Esophagus muscularis mucosa (tissue), 4 donors: Measurements from ENCODE around the gene HS3ST4. TPM values are rescaled to one million over a fixed set of nuclear protein-coding genes. Genes with fewer than 3 reads are reported as not detected.
A peak's percentile ranks its signal among the peaks of the same experiment; 100 is the strongest.
"Not testable (repeated sequence)": the region's sequence is repeated elsewhere in the genome, so short reads cannot be mapped to it uniquely, and the experiment has no call there.

Experiments used
- DNase-seq: peaks from one replicate; pipeline ENCODE4 v3.0.0-alpha.2; 2017; ENCODE audit errors: extremely low spot score
- H3K27ac ChIP-seq, 4 donors: fragments of 200-600 bp; sonication (generic); replicated peaks in 1 of 4; 1 replicate in 3 of 4; 2 replicates in 1 of 4; pipeline ENCODE4 v1.5.1; 2016 to 2019; ENCODE audit warnings: mild to moderate bottlenecking in 1 of 4
- H3K27me3 ChIP-seq, 4 donors: fragments of 200-600 bp; sonication (generic); one replicate each; pipeline versions ENCODE4 v1.5.1 to v1.6.0; 2016 to 2019
- H3K36me3 ChIP-seq, 4 donors: fragments of 200-600 bp; sonication (generic); one replicate each; pipeline ENCODE4 v1.5.1; 2016 to 2019
- H3K4me1 ChIP-seq, 4 donors: fragments of 200-600 bp; sonication (generic); one replicate each; pipeline ENCODE4 v1.5.1; 2016 to 2019
- H3K4me3 ChIP-seq, 4 donors: fragments of 200-600 bp; sonication (generic); 1 replicate in 2 of 4; 2 replicates in 2 of 4; pipeline ENCODE4 v1.5.1; 2016 to 2019; ENCODE audit warnings: mild to moderate bottlenecking in 4 of 4, moderate library complexity in 1 of 4
- H3K9me3 ChIP-seq, 4 donors: fragments of 200-600 bp; sonication (generic); 1 replicate in 3 of 4; 2 replicates in 1 of 4; pipeline ENCODE4 v1.5.1; 2016 to 2019
- CTCF ChIP-seq, 3 experiments: fragments of 200-600 bp in 2 of 3; fragments of 450-650 bp in 1 of 3; sonication (generic) in 2 of 3; IDR thresholded peaks; one replicate each; pipeline ENCODE4 v1.5.1; 2017 to 2019; ENCODE audit warnings: antibody characterized with exemption in 3 of 3, mild to moderate bottlenecking in 2 of 3, moderate library complexity in 1 of 3
- EP300 ChIP-seq: sonication (generic); formaldehyde crosslinking; IDR thresholded peaks from one replicate; pipeline ENCODE4 v1.6.1; 2017; ENCODE audit warnings: antibody characterized with exemption
- POLR2A ChIP-seq: fragments of 450-650 bp; IDR thresholded peaks from one replicate; pipeline ENCODE4 v1.6.1; 2017; ENCODE audit warnings: antibody characterized with exemption, moderate library complexity, mild to moderate bottlenecking, low read depth
- POLR2AphosphoS5 ChIP-seq, 2 donors: sonication (generic); formaldehyde crosslinking; IDR thresholded peaks; one replicate each; pipeline ENCODE4 v1.6.1; 2017; ENCODE audit warnings: antibody characterized with exemption in 2 of 2
- WGBS: methylation state at CpG from one replicate; pipeline ENCODE4 v1.1.5; 2018; 5-methylcytosine and 5-hydroxymethylcytosine counted together
- intact Hi-C: fragments of 100-400 bp; cut with DNase I; formaldehyde crosslinking; loops from one replicate; pipeline ENCODE4 v1.15.1; 2023
- total RNA-seq, 4 donors: library from RNA; depleted of rRNA; stranded (reverse); fragments of >200 nt; gene quantifications; one replicate each; pipeline versions ENCODE4 v1.1.0 to v1.2.1, GENCODE V29; 2016

HS3ST4 gene
- total RNA-seq, 4 donors from 2014 or later = not detected

GRCh38 chr16:25751230-25751835, 59.6 kb downstream of the HS3ST4 start:
- H3K27me3 ChIP-seq = no peaks in the 10 kb centered on the region
- no peak overlapping the region for H3K4me3 ChIP-seq
- H3K36me3 ChIP-seq = no peaks in the 10 kb centered on the region
- no peak overlapping the region for H3K27ac ChIP-seq
- DNase-seq = no peak
- no peaks in the 10 kb centered on the region for H3K4me1 ChIP-seq
- H3K9me3 ChIP-seq = no peaks in the 10 kb centered on the region
- TF ChIP-seq EP300 (no peak), POLR2AphosphoS5 (IDR thresholded peaks at IDR 0.05) (no peak), CTCF (IDR thresholded peaks at IDR 0.05) (no peak), POLR2A (no peak)
- 74% methylated on average over 5 of the region's 5 CpGs for WGBS
- intact Hi-C loops = no loop called here

DNA sequence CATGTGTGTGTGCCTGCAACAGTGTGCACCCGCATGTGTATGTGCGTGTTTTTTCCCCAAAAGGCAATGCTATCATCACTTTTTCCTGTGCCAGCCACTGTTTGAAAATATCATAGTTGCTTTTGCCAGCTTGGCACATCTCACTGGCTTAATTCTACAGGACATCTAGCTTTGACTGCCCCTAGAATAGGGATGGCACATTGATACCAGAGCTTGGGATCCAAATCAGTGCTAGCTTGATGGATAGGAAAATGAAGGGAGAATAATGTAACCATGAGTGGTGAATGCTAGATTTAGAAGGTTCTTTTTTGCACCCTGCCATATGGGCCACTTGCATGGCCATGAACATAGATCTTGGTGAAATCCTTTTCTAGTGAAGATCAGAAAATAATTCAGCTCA, 72.7 kb downstream of the HS3ST4 start:
- H3K27ac ChIP-seq = no peak overlapping the region
- H3K36me3 ChIP-seq = no peaks in the 10 kb centered on the region
- H3K27me3 ChIP-seq = no peaks in the 10 kb centered on the region
- DNase-seq = no peak
- H3K4me3 ChIP-seq = no peak overlapping the region
- H3K4me1 ChIP-seq = no peaks in the 10 kb centered on the region
- no peaks in the 10 kb centered on the region for H3K9me3 ChIP-seq
- 78% methylated on average over 2 of the region's 2 CpGs for WGBS
- intact Hi-C loops = no loop called here
- TF ChIP-seq POLR2AphosphoS5 (IDR thresholded peaks at IDR 0.05) = no peak
- no peak for TF ChIP-seq EP300
- TF ChIP-seq POLR2A = no peak
- TF ChIP-seq CTCF (IDR thresholded peaks at IDR 0.05) = no peak

DNA sequence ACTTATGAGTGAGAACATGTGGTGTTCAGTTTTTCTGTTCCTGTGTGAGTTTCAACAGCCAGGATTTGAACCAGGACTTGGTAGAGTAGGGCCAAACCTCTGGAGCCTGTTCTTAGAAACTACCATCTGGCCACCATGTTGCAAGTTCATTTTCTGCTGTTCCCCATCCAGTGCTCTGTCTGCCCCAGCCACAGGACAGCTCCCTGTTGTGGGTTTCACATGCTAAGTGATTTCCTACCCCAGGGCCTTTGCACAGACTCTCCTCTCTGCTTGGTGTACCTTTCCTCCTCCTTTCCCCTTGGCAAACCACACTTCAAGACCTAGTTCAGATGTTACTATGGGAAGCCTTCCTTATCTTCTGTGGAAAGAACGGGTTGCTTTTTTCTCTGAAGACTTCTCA, 79.5 kb downstream of the HS3ST4 start:
- DNase-seq = peak; percentile 72
- Histone ChIP-seq H3K4me1 (no peaks in the 10 kb centered on the region), H3K27ac (no peak overlapping the region), H3K4me3 (no peak overlapping the region), H3K27me3 (no peaks in the 10 kb centered on the region), H3K9me3 (peaks cover 0 to 7% (median 1%) of the 10 kb centered on the region in 4 donors), H3K36me3 (no peaks in the 10 kb centered on the region)
- intact Hi-C loops = no loop called here
- TF ChIP-seq POLR2AphosphoS5 (IDR thresholded peaks at IDR 0.05) (no peak), CTCF (IDR thresholded peaks at IDR 0.05) (no peak), EP300 (no peak), POLR2A (no peak)
- WGBS = 76% methylated on average over 1 of the region's 1 CpG

DNA sequence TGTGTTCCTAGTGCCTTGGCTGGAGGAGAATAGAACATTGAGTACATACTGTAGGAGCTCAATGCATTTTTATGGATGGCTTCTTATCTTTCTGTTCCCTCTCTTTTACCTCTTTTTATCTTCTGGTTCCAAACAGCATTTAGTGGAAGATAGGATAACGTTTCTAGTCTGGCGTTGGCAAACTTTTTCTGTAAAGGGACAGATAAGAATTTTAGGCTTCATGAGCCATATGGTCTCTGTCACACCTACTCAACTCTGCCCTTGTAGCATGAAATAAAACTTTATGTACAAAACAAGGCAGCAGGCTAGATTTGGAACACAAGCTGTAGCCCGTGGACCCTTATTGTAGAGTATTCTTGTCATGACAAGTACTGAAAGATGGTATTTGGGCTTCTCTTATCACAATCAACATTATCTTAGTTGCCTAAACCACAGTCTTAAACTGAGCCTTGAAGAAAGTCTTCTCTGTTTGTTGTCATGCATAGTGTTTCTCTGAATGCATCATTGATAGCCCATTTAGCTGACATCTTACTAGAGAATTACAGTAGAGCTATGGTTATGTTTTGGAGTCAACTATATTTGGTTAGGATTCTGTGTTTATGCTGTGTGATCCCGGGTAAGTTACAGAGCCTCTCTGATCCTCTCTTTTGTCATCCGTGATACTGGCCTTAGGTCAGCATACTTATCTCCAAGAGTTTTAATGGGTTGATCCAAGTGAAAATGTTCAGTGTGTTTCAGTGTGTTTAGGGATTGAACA, 80.2 kb downstream of the HS3ST4 start:
- intact Hi-C loops = no loop called here

GRCh38 chr16:25776214-25776613, 84.5 kb downstream of the HS3ST4 start:
- H3K36me3 ChIP-seq, intact Hi-C loops, H3K27ac ChIP-seq, H3K4me1 ChIP-seq, H3K27me3 ChIP-seq, H3K4me3 ChIP-seq, H3K9me3 ChIP-seq: not testable (repeated sequence)
- 84% methylated on average over 2 of the region's 2 CpGs for WGBS
- DNase-seq = peak; percentile 37

More for the DNA sequence above, 80.2 kb downstream of the HS3ST4 start:
- Histone ChIP-seq H3K36me3 (no peaks in the 10 kb centered on the region), H3K4me3 (no peak overlapping the region), H3K9me3 (peaks cover 0 to 7% (median 1%) of the 10 kb centered on the region in 4 donors), H3K27me3 (no peaks in the 10 kb centered on the region), H3K27ac (no peak overlapping the region), H3K4me1 (no peaks in the 10 kb centered on the region)
- DNase-seq = peak; percentile 26
- 79% methylated on average over 5 of the region's 5 CpGs for WGBS
- TF ChIP-seq POLR2AphosphoS5 (IDR thresholded peaks at IDR 0.05) (no peak), EP300 (no peak), CTCF (IDR thresholded peaks at IDR 0.05) (no peak), POLR2A (no peak)
